GM19099 (cell line): ENCODE results near the gene POLR2I.

Source experiments
- POLR2A ChIP-seq: IDR thresholded peaks from 3 replicates; pipeline ENCODE4 v1.6.1; 2011; ENCODE audit warnings: low read depth; ENCODE audit not compliant: insufficient read length; ENCODE audit errors: extremely low read depth

Gene POLR2I

GRCh38 chr19:36140304-36141038 lies 25.8 kb upstream of the POLR2I start:
- no peak for TF ChIP-seq POLR2A

DNA sequence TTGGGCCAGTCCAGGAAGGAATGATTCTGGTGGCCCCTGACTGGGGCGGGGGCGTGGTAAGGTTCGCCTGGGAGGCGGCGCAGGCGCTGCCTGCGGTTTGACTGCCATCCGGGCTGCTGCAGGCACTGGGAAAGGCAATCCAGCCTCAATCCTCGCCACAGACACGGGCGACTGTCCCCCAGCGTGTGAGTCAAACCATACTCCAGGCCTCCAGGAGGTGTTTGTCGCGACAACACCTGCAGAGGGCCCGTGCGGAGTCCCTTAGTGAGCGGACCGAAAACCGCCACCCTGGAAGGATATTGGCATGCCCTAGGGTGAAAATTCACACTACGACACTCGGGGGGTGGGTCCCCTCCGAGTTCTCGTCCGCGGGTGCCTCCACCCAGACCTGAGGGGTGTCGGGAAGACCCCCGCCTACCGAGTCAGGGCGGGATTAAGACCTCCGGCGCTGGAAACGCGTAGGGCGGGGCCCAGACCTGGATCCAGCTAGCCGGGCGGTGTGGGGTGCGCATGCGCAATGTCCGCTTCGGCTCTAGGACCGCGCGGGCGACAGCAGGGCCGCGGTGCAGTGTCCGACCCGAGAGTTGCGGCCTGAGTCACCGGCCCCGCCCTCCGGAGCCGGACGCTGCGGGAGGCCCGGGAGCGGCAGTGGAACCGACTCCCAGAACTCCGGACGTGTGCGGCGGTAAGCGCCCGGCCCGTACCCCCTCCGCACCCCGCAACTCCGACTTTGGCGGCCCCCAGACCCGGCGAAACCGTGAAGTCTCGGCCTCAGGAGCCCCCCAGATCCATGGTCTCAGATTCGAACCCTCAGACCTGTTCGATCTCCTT lies 25.0 kb upstream of the POLR2I start, which contains the start of gene CAPNS1:
Gene CAPNS1 (plus strand): TSS at position 594 of the 831 bp plus-strand sequence. CDS start 946 bp downstream, outside the sequence.
- peak; percentile 82 for TF ChIP-seq POLR2A

- TF ChIP-seq POLR2A, result no peak
These were observed 24.4 kb upstream of the POLR2I start for GRCh38 chr19:36139120-36139472.

- no peak for TF ChIP-seq POLR2A
These were observed 22.4 kb upstream of the POLR2I start for GRCh38 chr19:36136964-36137686.

GRCh38 chr19:36128392-36128736 lies 13.7 kb upstream of the POLR2I start:
- TF ChIP-seq POLR2A, result no peak

DNA sequence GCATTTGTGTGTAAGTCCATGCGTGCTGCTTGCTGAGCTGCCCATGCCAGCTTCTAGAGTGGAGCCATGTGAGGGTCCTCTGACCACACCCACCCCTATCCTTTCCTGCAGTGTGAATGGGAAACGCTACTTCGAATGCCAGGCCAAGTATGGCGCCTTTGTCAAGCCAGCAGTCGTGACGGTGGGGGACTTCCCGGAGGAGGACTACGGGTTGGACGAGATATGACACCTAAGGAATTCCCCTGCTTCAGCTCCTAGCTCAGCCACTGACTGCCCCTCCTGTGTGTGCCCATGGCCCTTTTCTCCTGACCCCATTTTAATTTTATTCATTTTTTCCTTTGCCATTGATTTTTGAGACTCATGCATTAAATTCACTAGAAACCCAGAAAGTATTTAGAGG lies 10.9 kb upstream of the POLR2I start:
- no peak for TF ChIP-seq POLR2A

GRCh38 chr19:36121486-36122124 lies 6.9 kb upstream of the POLR2I start:
- no peak for TF ChIP-seq POLR2A

DNA sequence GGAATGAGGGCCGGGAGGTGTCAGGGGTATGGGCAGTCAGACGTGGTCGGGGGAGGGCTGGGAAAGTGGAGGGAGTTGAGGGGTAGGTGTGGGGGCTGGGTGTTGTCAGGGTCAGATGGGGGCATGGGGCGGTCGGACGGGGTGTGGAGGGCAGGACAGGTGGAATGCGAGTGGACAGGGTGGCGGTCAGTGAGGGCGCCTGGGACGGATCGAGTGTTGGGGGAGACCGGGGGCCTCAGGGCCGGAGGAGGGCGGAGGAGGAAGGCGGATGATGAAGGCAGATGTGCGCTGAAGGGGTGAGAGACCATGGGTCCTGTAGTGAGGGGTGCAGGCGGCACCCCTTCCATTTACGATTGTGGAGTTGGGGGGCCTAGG lies 6.3 kb upstream of the POLR2I start:
- TF ChIP-seq POLR2A, result no peak

- TF ChIP-seq POLR2A, result no peak
These were observed 5.7 kb upstream of the POLR2I start for GRCh38 chr19:36120092-36120983.

GRCh38 chr19:36116344-36116637 lies 1.6 kb upstream of the POLR2I start:
- no peak for TF ChIP-seq POLR2A

DNA sequence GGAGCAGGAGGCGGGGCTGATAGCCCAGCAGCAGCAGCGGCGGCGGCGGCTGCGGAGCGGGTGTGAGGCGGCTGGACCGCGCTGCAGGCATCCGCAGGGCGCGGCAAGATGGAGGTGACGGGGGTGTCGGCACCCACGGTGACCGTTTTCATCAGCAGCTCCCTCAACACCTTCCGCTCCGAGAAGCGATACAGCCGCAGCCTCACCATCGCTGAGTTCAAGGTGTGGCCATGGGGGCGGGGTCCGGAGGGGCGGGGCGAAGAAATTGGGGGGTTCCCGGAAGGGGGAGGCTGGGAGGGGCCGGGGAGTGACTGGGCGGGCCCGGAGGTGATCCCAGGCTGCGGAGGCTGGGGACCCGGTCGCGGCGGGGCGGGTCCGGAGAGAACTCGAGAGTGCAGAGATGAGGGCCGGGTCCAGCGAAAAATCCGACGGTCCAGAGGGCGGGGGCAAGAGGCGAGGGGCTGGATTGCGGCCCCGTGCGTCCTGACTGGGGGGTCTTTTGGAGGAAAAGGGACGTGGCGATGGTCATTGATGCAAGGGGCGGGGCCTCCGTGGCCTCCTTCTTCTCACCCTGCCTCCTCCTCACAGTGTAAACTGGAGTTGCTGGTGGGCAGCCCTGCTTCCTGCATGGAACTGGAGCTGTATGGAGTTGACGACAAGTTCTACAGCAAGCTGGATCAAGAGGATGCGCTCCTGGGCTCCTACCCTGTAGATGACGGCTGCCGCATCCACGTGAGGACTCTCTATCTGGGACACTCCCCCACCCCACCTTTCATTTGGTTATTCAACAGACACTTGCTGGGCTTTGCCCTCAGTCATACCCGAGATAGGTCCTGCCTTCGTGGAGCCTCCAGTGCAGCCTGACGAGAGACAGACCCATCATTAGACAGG lies 1.0 kb upstream of the POLR2I start, which contains the start of gene TBCB:
Gene TBCB (plus strand): TSS at position 16 of the 891 bp plus-strand sequence. CDS start 93 bp downstream, at position 109.
- TF ChIP-seq POLR2A, result peak; percentile 80

GRCh38 chr19:36113894-36114720 lies 568 bp downstream of the POLR2I start:
- TF ChIP-seq POLR2A, result no peak
